HuH-7.5 (cell line): ENCODE results near the gene NEDD8.

Experiments used
- DNase-seq: peaks from one replicate; pipeline ENCODE4 v3.0.0; 2011; ENCODE audit warnings: low spot score

Gene NEDD8

GRCh38 chr14:24263848-24264247 is 31.7 kb upstream of the NEDD8 start:
- no peak for DNase-seq

GRCh38 chr14:24262821-24263733 is 30.9 kb upstream of the NEDD8 start, which contains the start of gene TGM1:
TSS of gene TGM1 (minus strand) at chr14:24263177. CDS start at chr14:24262352, 825 bp downstream.
- DNase-seq = no peak

GRCh38 chr14:24261969-24262327 is 29.8 kb upstream of the NEDD8 start:
- no peak for DNase-seq

GRCh38 chr14:24261256-24261968 is 29.2 kb upstream of the NEDD8 start:
- no peak for DNase-seq

GRCh38 chr14:24260780-24261157 is 28.6 kb upstream of the NEDD8 start:
- DNase-seq = no peak

GRCh38 chr14:24260026-24260779 is 28.0 kb upstream of the NEDD8 start:
- DNase-seq = no peak

GRCh38 chr14:24259282-24260025 is 27.3 kb upstream of the NEDD8 start:
- no peak for DNase-seq

GRCh38 chr14:24258548-24259265 is 26.5 kb upstream of the NEDD8 start:
- DNase-seq = no peak

- no peak for DNase-seq
These were observed 26.0 kb upstream of the NEDD8 start for GRCh38 chr14:24258119-24258518.

GRCh38 chr14:24256960-24257359 is 24.8 kb upstream of the NEDD8 start:
- DNase-seq = no peak

GRCh38 chr14:24255931-24256711 is 24.0 kb upstream of the NEDD8 start:
- DNase-seq = no peak

- no peak for DNase-seq
These were observed 23.3 kb upstream of the NEDD8 start for GRCh38 chr14:24255438-24255837.

- DNase-seq = no peak
These were observed 22.6 kb upstream of the NEDD8 start for GRCh38 chr14:24254630-24255392.

- DNase-seq = no peak
These were observed 21.8 kb upstream of the NEDD8 start for GRCh38 chr14:24253936-24254335.

- DNase-seq = no peak
These were observed 20.3 kb upstream of the NEDD8 start for GRCh38 chr14:24252289-24253124.

GRCh38 chr14:24251880-24252288 is 19.7 kb upstream of the NEDD8 start:
- DNase-seq = no peak

GRCh38 chr14:24250354-24250753 is 18.2 kb upstream of the NEDD8 start:
- no peak for DNase-seq

- DNase-seq = no peak
These were observed 17.3 kb upstream of the NEDD8 start for GRCh38 chr14:24249230-24250021.
